A673 (cell line): Measurements from ENCODE around the gene RSPRY1.

Source experiments
- CTCF ChIP-seq: fragments of 300-800, 200-600 bp; sonication (generic); conservative IDR thresholded peaks from 2 replicates; pipeline ENCODE4 v1.5.1; 2017; ENCODE audit warnings: low read depth, mild to moderate bottlenecking, antibody characterized with exemption, low read length, moderate library complexity, mixed read lengths
- EZH2 ChIP-seq: fragments of 200-600 bp; sonication (generic); IDR thresholded peaks from 2 replicates; pipeline ENCODE4 v1.6.1; 2017; ENCODE audit warnings: borderline replicate concordance, low read depth, mild to moderate bottlenecking, mixed read lengths, antibody characterized with exemption, low read length; ENCODE audit not compliant: poor library complexity, severe bottlenecking

GRCh38 chr16:57196286-57196685 is 10.2 kb downstream of the RSPRY1 start:
- TF ChIP-seq CTCF = no peak
- no peak for TF ChIP-seq EZH2
